ENCODE results near the gene RASAL2. TPM values are rescaled to one million over a fixed set of nuclear protein-coding genes. Genes with fewer than 3 reads are reported as not detected.

Gene RASAL2
- total and polyA plus RNA-seq, 2 of the 13 experiments (the other 11 are each of a cell fraction or from before 2014, with no cell fraction given), result 5.4 to 5.9 TPM

- Histone ChIP-seq H3K4me1 (ENCODE audit: insufficient read depth, low read length) (0 out of 2 replicates have a peak, but pooled peaks cover 8% of the 10 kb centered on the region), H3K4me3 (replicated peaks in 1 of 3; ENCODE audit: insufficient read depth in 1 of 3, low read depth in 2 of 3, low read length in 3 of 3) (no peak overlapping the region), H3K27ac (ENCODE audit: extremely low read length, insufficient read depth, low read length) (no peak overlapping the region), H3K9me3 (ENCODE audit: low read length) (no peaks in the 10 kb centered on the region), H2AFZ (ENCODE audit: low read length) (no peak overlapping the region), H3K79me2 (ENCODE audit: insufficient read depth, low read length) (no peaks in the 10 kb centered on the region), H3K36me3 (replicated peaks in 1 of 2; ENCODE audit: control insufficient read depth in 1 of 2, insufficient read depth in 2 of 2, low read length in 2 of 2) (no peaks in the 10 kb centered on the region), H4K20me1 (ENCODE audit: insufficient read depth, low read length) (no peaks in the 10 kb centered on the region), H3K27me3 (ENCODE audit: control insufficient read depth in 1 of 2, insufficient read depth in 2 of 2, low read length in 2 of 2) (no peaks in the 10 kb centered on the region), H3K4me2 (ENCODE audit: low read depth, low read length) (no peak overlapping the region), H3K9ac (ENCODE audit: insufficient read depth, low read depth, low read length) (no peak overlapping the region)
- ChIA-PET CTCF (ENCODE audit: low intra/inter-chr PET ratio, low total read pairs) (no interaction called here), POLR2A (no interaction called here)
- WGBS (ENCODE audit: low lambda C conversion rate), result 63% methylated on average over 3 of the region's 3 CpGs
- TF ChIP-seq RFXAP (CRISPR knock-in tag; IDR thresholded peaks at IDR 0.05; ENCODE audit: borderline replicate concordance) (no peak), ZC3H4 (CRISPR knock-in tag; IDR thresholded peaks at IDR 0.05; ENCODE audit: borderline replicate concordance) (no peak)
- DNase-seq (ENCODE audit: low spot score) (no peak), FAIRE-seq (no peak), ATAC-seq (no peak)
- intact Hi-C loops (cut with micrococcal nuclease; ENCODE audit: unreplicated experiment) (no loop called here), in situ Hi-C loops (cut with HindIII; ENCODE audit: extremely low pct_ligation_motif_present, low pct_unique_long_range_greater_than_20kb) (no loop called here)
- no TSS peak for BruUV-seq (replicated peaks)
Observed at GRCh38 chr1:178086294-178086693, 7.6 kb upstream of the RASAL2 start.

GRCh38 chr1:178086766-178087165 is 7.1 kb upstream of the RASAL2 start:
- ATAC-seq (no peak), FAIRE-seq (no peak), DNase-seq (ENCODE audit: low spot score) (no peak)
- no peaks in the 10 kb centered on the region for H3K9me3 ChIP-seq (ENCODE audit: low read length)
- H3K27me3 ChIP-seq (ENCODE audit: control insufficient read depth in 1 of 2, insufficient read depth in 2 of 2, low read length in 2 of 2), result no peaks in the 10 kb centered on the region
- CTCF ChIA-PET (ENCODE audit: low intra/inter-chr PET ratio, low total read pairs), result no interaction called here
- H4K20me1 ChIP-seq (ENCODE audit: insufficient read depth, low read length), result no peaks in the 10 kb centered on the region
- no peak overlapping the region for H2AFZ ChIP-seq (ENCODE audit: low read length)
- intact Hi-C loops (cut with micrococcal nuclease; ENCODE audit: unreplicated experiment), result no loop called here
- H3K79me2 ChIP-seq (ENCODE audit: insufficient read depth, low read length), result no peaks in the 10 kb centered on the region
- no peak overlapping the region for H3K4me3 ChIP-seq (replicated peaks in 1 of 3; ENCODE audit: insufficient read depth in 1 of 3, low read depth in 2 of 3, low read length in 3 of 3)
- no peak overlapping the region for H3K4me2 ChIP-seq (ENCODE audit: low read depth, low read length)
- in situ Hi-C loops (cut with HindIII; ENCODE audit: extremely low pct_ligation_motif_present, low pct_unique_long_range_greater_than_20kb), result no loop called here
- no TSS peak for BruUV-seq (replicated peaks)
- POLR2A ChIA-PET, result no interaction called here
- H3K36me3 ChIP-seq (replicated peaks in 1 of 2; ENCODE audit: control insufficient read depth in 1 of 2, insufficient read depth in 2 of 2, low read length in 2 of 2), result no peaks in the 10 kb centered on the region
- no peak overlapping the region for H3K9ac ChIP-seq (ENCODE audit: insufficient read depth, low read depth, low read length)
- 84% methylated on average over 4 of the region's 4 CpGs for WGBS (ENCODE audit: low lambda C conversion rate)
- H3K4me1 ChIP-seq (ENCODE audit: insufficient read depth, low read length), result peaks cover 13% of the 10 kb centered on the region
- H3K27ac ChIP-seq (ENCODE audit: extremely low read length, insufficient read depth, low read length), result no peak overlapping the region
- no peak for TF ChIP-seq ZNF772 (CRISPR knock-in tag; IDR thresholded peaks at IDR 0.05)
- TF ChIP-seq ZNF460 (CRISPR knock-in tag; IDR thresholded peaks at IDR 0.05; ENCODE audit: borderline replicate concordance), result no peak
- no peak for TF ChIP-seq ZNF605 (CRISPR knock-in tag; IDR thresholded peaks at IDR 0.05)
- no peak for TF ChIP-seq ZNF749 (CRISPR knock-in tag; IDR thresholded peaks at IDR 0.05; ENCODE audit: borderline replicate concordance)
- no peak for TF ChIP-seq NFE2L2 (IDR thresholded peaks at IDR 0.05; ENCODE audit: low read length)
- no peak for TF ChIP-seq KAT2B (IDR thresholded peaks at IDR 0.05; ENCODE audit: borderline replicate concordance, low read depth, low read length)
- no peak for TF ChIP-seq ZNF296 (CRISPR knock-in tag; conservative IDR thresholded peaks at IDR 0.05)
- no peak for TF ChIP-seq SRSF9 (IDR thresholded peaks at IDR 0.05; ENCODE audit: borderline replicate concordance, insufficient read depth, low read depth, low read length, poor library complexity, severe bottlenecking)
- TF ChIP-seq, protein P1, sequence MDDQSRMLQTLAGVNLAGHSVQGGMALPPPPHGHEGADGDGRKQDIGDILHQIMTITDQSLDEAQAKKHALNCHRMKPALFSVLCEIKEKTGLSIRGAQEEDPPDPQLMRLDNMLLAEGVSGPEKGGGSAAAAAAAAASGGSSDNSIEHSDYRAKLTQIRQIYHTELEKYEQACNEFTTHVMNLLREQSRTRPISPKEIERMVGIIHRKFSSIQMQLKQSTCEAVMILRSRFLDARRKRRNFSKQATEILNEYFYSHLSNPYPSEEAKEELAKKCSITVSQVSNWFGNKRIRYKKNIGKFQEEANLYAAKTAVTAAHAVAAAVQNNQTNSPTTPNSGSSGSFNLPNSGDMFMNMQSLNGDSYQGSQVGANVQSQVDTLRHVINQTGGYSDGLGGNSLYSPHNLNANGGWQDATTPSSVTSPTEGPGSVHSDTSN (CRISPR knock-in tag; IDR thresholded peaks at IDR 0.05; ENCODE audit: borderline replicate concordance), result no peak

Measured in HepG2 (cell line).